ENCODE results near the gene TAX1BP1. TPM values are rescaled to one million over a fixed set of nuclear protein-coding genes. Genes with fewer than 3 reads are reported as not detected.
"Not testable (repeated sequence)": the region's sequence is repeated elsewhere in the genome, so short reads cannot be mapped to it uniquely, and the experiment has no call there.

The TAX1BP1 gene
- total and polyA plus RNA-seq, 8 donors = 28.3 to 64.6 (median 46.4) TPM

- no peak for FAIRE-seq
- H3K36me3 ChIP-seq = no peaks in the 10 kb centered on the region
- H3K27ac ChIP-seq = no peak overlapping the region
- intact Hi-C loops (cut with DNase I) = no loop called here
- no peak for DNase-seq
- no peak for ATAC-seq
- peaks cover 25 to 37% (median 33%) of the 10 kb centered on the region in 3 donors for H3K4me1 ChIP-seq
- H3K27me3 ChIP-seq = no peaks in the 10 kb centered on the region
- H3K9me3 ChIP-seq = no peaks in the 10 kb centered on the region
- no peak for TF ChIP-seq CTCF (IDR thresholded peaks at IDR 0.05)
- no peak overlapping the region for H3K4me3 ChIP-seq
- WGBS, 2 donors = 85 to 91% methylated on average over 2 of the region's 2 CpGs
These were observed 4.1 kb upstream of the TAX1BP1 start for GRCh38 chr7:27735831-27736230.

- no peaks in the 10 kb centered on the region for H3K27me3 ChIP-seq
- FAIRE-seq (no peak), ATAC-seq (no peak), DNase-seq (no peak)
- H3K27ac ChIP-seq = peak overlapping the region in 3 of 4 donors; percentile 17 to 99 (median 62)
- H3K4me1 ChIP-seq = peaks cover 25 to 37% (median 33%) of the 10 kb centered on the region in 3 donors
- TF ChIP-seq CTCF (IDR thresholded peaks at IDR 0.05) = no peak
- H3K36me3 ChIP-seq = no peaks in the 10 kb centered on the region
- 27 to 34% methylated on average over 2 of the region's 2 CpGs for WGBS, 2 donors
- no peak overlapping the region for H3K4me3 ChIP-seq
- no peaks in the 10 kb centered on the region for H3K9me3 ChIP-seq
- intact Hi-C loops (cut with DNase I) = no loop called here
These were observed 2.8 kb upstream of the TAX1BP1 start for GRCh38 chr7:27737178-27737577.

GRCh38 chr7:27737616-27738015 is 2.3 kb upstream of the TAX1BP1 start:
- no peak for TF ChIP-seq CTCF (IDR thresholded peaks at IDR 0.05)
- no peak for FAIRE-seq
- Histone ChIP-seq H3K27me3 (no peaks in the 10 kb centered on the region), H3K27ac (peak overlapping the region in 3 of 4 donors; percentile 17 to 99 (median 62)), H3K9me3 (no peaks in the 10 kb centered on the region), H3K36me3 (no peaks in the 10 kb centered on the region), H3K4me3 (no peak overlapping the region), H3K4me1 (peaks cover 25 to 37% (median 35%) of the 10 kb centered on the region in 3 donors)
- DNase-seq = no peak
- intact Hi-C loops (cut with DNase I) = no loop called here
- 13 to 14% methylated on average over 2 of the region's 2 CpGs for WGBS, 2 donors
- ATAC-seq = no peak

- no peak for DNase-seq
- FAIRE-seq = no peak
- no peaks in the 10 kb centered on the region for H3K36me3 ChIP-seq
- no peaks in the 10 kb centered on the region for H3K9me3 ChIP-seq
- H3K4me1 ChIP-seq = peaks cover 25 to 45% (median 37%) of the 10 kb centered on the region in 3 donors
- peak; percentile 9 to 22 (median 20) for ATAC-seq
- peak overlapping the region; percentile 97 to 99 (median 99) for H3K27ac ChIP-seq
- H3K27me3 ChIP-seq = no peaks in the 10 kb centered on the region
- no peak for TF ChIP-seq CTCF (IDR thresholded peaks at IDR 0.05)
- peak overlapping the region; percentile 84 to 96 (median 90) for H3K4me3 ChIP-seq
- intact Hi-C loops (cut with DNase I) = no loop called here
- WGBS, 2 donors = 2% methylated on average over 17 of the region's 17 CpGs
These were observed 557 bp upstream of the TAX1BP1 start for GRCh38 chr7:27739301-27739908.

- Histone ChIP-seq H3K4me3 (peak overlapping the region; percentile 84 to 96 (median 90)), H3K36me3 (no peaks in the 10 kb centered on the region), H3K4me1 (peaks cover 33 to 47% (median 40%) of the 10 kb centered on the region in 3 donors), H3K9me3 (no peaks in the 10 kb centered on the region), H3K27ac (peak overlapping the region; percentile 97 to 99 (median 99)), H3K27me3 (no peaks in the 10 kb centered on the region)
- ATAC-seq = peak; percentile 89 to 93 (median 90)
- FAIRE-seq = no peak
- no peak for TF ChIP-seq CTCF (IDR thresholded peaks at IDR 0.05)
- peak; percentile 93 to 97 (median 96) for DNase-seq
- intact Hi-C loops (cut with DNase I) = no loop called here
- WGBS, 2 donors = 0% methylated on average over 49 of the region's 49 CpGs
These were observed 606 bp downstream of the TAX1BP1 start for GRCh38 chr7:27740449-27741086.

- ATAC-seq; intact Hi-C loops (cut with DNase I); FAIRE-seq; H3K36me3 ChIP-seq; H3K27me3 ChIP-seq; H3K27ac ChIP-seq; H3K9me3 ChIP-seq; DNase-seq: not testable (repeated sequence)
- WGBS, 2 donors = 38 to 60% methylated on average over 8 of the region's 11 CpGs
- peaks cover 42 to 55% (median 44%) of the 10 kb centered on the region in 3 donors for H3K4me1 ChIP-seq
- H3K4me3 ChIP-seq = peak overlapping the region in 1 of 4 donors; percentile 91
These were observed 2.2 kb downstream of the TAX1BP1 start for GRCh38 chr7:27742091-27742710.
